Sigmoid colon (tissue), 7 donors: ENCODE measurements around the gene EPHA2. TPM values are rescaled to one million over a fixed set of nuclear protein-coding genes. Genes with fewer than 3 reads are reported as not detected.

Source experiments
- DNase-seq: peaks from one replicate; pipeline ENCODE4 v3.0.0-alpha.2; 2019
- H3K27ac ChIP-seq, 4 donors: fragments of 200-600 bp; sonication (generic); one replicate each; pipeline ENCODE4 v1.5.1; 2016 to 2019; ENCODE audit warnings: mild to moderate bottlenecking in 1 of 4
- H3K27me3 ChIP-seq, 3 donors: fragments of 200-600 bp; sonication (generic); one replicate each; pipeline ENCODE4 v1.5.1; 2019; ENCODE audit warnings: mild to moderate bottlenecking in 1 of 3
- H3K36me3 ChIP-seq, 4 donors: fragments of 200-600 bp; sonication (generic); one replicate each; pipeline ENCODE4 v1.5.1; 2016 to 2019
- H3K4me1 ChIP-seq, 4 donors: fragments of 200-600 bp; sonication (generic); one replicate each; pipeline ENCODE4 v1.5.1; 2017 to 2019
- H3K4me3 ChIP-seq, 4 donors: fragments of 200-600 bp; sonication (generic); one replicate each; pipeline ENCODE4 v1.5.1; 2017 to 2019; ENCODE audit warnings: mild to moderate bottlenecking in 2 of 4, moderate library complexity in 1 of 4
- H3K9me3 ChIP-seq, 4 donors: fragments of 200-600 bp in 3 of 4; sonication (generic) in 3 of 4; one replicate each; pipeline versions ENCODE4 v1.5.1 to v1.6.1; 2013 to 2019
- EP300 ChIP-seq, 4 donors: sonication (generic); formaldehyde crosslinking; IDR thresholded peaks; one replicate each; pipeline ENCODE4 v1.6.1; 2017; ENCODE audit warnings: antibody characterized with exemption in 4 of 4
- POLR2A ChIP-seq, 2 donors: fragments of 450-650 bp; IDR thresholded peaks; one replicate each; pipeline ENCODE4 v1.6.1; 2016; ENCODE audit warnings: antibody characterized with exemption in 2 of 2, mild to moderate bottlenecking in 2 of 2, moderate library complexity in 2 of 2
- POLR2AphosphoS5 ChIP-seq, 4 donors: sonication (generic); formaldehyde crosslinking; IDR thresholded peaks; one replicate each; pipeline ENCODE4 v1.6.1; 2017; ENCODE audit warnings: antibody characterized with exemption in 4 of 4
- WGBS, 2 donors: extraction: QIAGEN DNeasy Blood & Tissue Kit; methylation state at CpG; one replicate each; pipeline ENCODE4 v1.1.7; 2013; 5-methylcytosine and 5-hydroxymethylcytosine counted together
- intact Hi-C: fragments of 100-400 bp; cut with DNase I; formaldehyde crosslinking; loops from one replicate; pipeline ENCODE4 v1.15.1; 2023
- polyA plus RNA-seq, 3 donors: library from polyadenylated mRNA; stranded (reverse); fragments of 200-250 nt; gene quantifications; one replicate each; pipeline ENCODE4 v1.2.3, GENCODE V29; 2013
- total RNA-seq, 4 donors: library from RNA; depleted of rRNA; stranded (reverse); fragments of >200 nt; gene quantifications; one replicate each; pipeline ENCODE4 v1.1.0, GENCODE V29; 2016
- TF ChIP-seq, protein P1 (sequence below), 4 experiments: fragments of 450-650 bp in 3 of 4; fragments of 200-600 bp in 1 of 4; IDR thresholded peaks; one replicate each; pipeline ENCODE4 v1.5.1; 2016 to 2019; ENCODE audit warnings: antibody characterized with exemption in 4 of 4, mild to moderate bottlenecking in 3 of 4, moderate library complexity in 2 of 4
- donor health status: healthy with polysubstance abuse.
- donor health status: Bipolar disorder and iron deficiency.
- donor health status: healthy.

The EPHA2 gene
- total and polyA plus RNA-seq, 7 donors, result 3.3 to 24.7 (median 6.0) TPM

DNA sequence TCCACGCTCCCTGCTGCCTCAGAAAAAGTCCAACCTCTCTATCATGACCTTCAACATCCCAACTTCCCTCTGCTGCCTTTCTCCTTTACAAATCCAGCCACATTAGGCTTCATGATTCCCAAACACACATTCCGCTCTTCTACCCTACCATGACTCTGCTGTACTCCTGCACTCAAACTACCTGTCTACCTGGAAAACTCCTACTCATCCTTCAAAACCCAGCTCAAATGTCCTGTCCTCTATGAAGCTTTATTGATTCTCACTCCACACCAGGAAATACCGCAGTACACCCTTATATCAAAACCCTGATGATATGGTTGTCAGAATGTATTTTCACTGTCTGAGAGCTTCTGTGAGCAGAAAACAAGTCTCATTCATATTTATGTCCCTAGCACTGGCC, 47.7 kb upstream of the EPHA2 start:
- Histone ChIP-seq H3K27ac (no peak overlapping the region), H3K4me1 (peaks cover 0 to 20% (median 16%) of the 10 kb centered on the region in 4 donors), H3K4me3 (no peak overlapping the region), H3K9me3 (no peaks in the 10 kb centered on the region), H3K27me3 (no peaks in the 10 kb centered on the region), H3K36me3 (no peaks in the 10 kb centered on the region)
- intact Hi-C loops, result loop anchor here (10.0 kb wide), 1 partner anchor 161 kb away; the partner anchor contains the start of gene SZRD1
- whole genome bisulfite sequencing, 2 donors, result 48 to 52% methylated on average over 3 of the region's 3 CpGs
- TF ChIP-seq POLR2A (IDR thresholded peaks at IDR 0.05) (no peak), EP300 (IDR thresholded peaks at IDR 0.05) (no peak), POLR2AphosphoS5 (IDR thresholded peaks at IDR 0.05) (no peak)
- TF ChIP-seq, protein P1, sequence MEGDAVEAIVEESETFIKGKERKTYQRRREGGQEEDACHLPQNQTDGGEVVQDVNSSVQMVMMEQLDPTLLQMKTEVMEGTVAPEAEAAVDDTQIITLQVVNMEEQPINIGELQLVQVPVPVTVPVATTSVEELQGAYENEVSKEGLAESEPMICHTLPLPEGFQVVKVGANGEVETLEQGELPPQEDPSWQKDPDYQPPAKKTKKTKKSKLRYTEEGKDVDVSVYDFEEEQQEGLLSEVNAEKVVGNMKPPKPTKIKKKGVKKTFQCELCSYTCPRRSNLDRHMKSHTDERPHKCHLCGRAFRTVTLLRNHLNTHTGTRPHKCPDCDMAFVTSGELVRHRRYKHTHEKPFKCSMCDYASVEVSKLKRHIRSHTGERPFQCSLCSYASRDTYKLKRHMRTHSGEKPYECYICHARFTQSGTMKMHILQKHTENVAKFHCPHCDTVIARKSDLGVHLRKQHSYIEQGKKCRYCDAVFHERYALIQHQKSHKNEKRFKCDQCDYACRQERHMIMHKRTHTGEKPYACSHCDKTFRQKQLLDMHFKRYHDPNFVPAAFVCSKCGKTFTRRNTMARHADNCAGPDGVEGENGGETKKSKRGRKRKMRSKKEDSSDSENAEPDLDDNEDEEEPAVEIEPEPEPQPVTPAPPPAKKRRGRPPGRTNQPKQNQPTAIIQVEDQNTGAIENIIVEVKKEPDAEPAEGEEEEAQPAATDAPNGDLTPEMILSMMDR (IDR thresholded peaks at IDR 0.05), result no peak
- no peak for DNase-seq

DNA sequence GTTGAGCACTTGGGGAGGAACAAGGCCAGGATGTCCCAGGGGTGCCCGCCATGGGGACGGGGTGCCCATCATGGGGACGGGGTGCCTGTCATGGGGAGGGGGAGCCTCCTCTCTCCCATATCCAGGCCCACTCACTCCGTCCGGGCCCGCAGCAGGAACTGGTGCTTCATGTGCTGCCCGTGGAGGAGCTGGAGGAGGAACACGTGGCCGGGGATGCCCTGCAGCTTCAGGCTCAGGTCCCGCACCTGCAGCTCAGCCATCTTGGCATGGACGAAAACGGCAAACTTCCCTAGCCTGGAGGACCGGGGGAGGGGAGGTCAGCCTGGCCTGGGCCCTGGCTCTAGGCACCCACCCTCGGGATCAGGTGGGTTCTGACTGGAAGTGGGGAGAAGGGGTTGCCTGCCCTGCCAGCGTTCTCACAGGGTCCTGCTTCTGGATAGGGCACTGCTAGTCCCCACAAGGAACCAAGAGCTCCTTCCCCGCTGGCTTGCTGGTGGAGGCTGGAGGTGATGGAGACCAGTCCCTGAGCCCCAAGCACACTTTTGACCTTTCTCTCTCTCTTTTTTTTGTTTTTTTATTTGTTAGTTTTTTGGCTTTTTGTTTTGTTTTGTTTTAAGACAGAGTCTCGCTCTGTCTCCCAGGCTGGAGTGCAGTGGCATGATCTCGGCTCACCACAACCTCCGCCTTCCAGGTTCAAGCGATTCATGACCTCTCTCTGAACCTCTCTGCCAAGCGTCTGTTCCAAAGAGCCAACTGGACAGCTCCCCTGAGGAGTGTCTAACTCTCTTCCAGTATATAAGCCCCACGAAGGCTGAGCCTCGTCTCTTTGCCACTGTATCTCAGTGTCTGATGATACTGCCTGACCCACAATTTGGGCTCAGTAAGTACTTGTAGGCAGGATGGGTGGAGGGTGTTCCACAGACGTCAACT, 46.7 kb upstream of the EPHA2 start:
- WGBS, 2 donors, result 92 to 93% methylated on average over 24 of the region's 24 CpGs
- Histone ChIP-seq H3K27ac (no peak overlapping the region), H3K4me1 (peaks cover 0 to 18% (median 14%) of the 10 kb centered on the region in 4 donors), H3K27me3 (no peaks in the 10 kb centered on the region), H3K4me3 (no peak overlapping the region), H3K9me3 (no peaks in the 10 kb centered on the region), H3K36me3 (no peaks in the 10 kb centered on the region)
- intact Hi-C loops, result loop anchor here (10.0 kb wide), 1 partner anchor 162 kb away; the partner anchor contains the start of gene SZRD1
- peak; percentile 63 for DNase-seq
- TF ChIP-seq, protein P1 (IDR thresholded peaks at IDR 0.05), result no peak
- no peak for TF ChIP-seq POLR2AphosphoS5 (IDR thresholded peaks at IDR 0.05)
- TF ChIP-seq EP300 (IDR thresholded peaks at IDR 0.05), result no peak
- no peak for TF ChIP-seq POLR2A (IDR thresholded peaks at IDR 0.05)

DNA sequence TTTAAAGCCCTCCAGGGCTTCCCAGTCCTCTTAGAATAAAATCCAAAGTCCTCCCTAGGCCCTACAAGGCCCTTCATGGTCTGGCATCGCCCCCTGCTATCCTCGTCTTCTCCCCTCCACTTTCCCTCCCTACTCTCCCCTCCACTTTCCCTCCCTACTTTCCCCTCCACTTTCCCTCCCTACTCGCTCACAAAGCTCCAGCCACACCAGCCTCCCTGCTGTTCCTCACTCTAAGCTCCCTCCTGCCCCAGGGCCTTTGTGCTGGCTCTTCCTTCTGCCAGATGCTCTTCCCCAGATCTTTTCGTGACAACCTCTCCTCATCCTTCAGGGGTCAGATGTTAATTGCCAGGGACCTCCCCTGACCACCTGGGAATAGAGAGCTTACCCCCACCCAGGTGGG, 43.8 kb upstream of the EPHA2 start:
- H3K27ac ChIP-seq, result no peak overlapping the region
- TF ChIP-seq POLR2AphosphoS5 (IDR thresholded peaks at IDR 0.05), result no peak
- TF ChIP-seq, protein P1 (IDR thresholded peaks at IDR 0.05), result no peak
- no peak for TF ChIP-seq EP300 (IDR thresholded peaks at IDR 0.05)
- no peak for TF ChIP-seq POLR2A (IDR thresholded peaks at IDR 0.05)
- H3K36me3 ChIP-seq, result no peaks in the 10 kb centered on the region
- no peaks in the 10 kb centered on the region for H3K9me3 ChIP-seq
- H3K27me3 ChIP-seq, result no peaks in the 10 kb centered on the region
- H3K4me1 ChIP-seq, result no peaks in the 10 kb centered on the region
- DNase-seq, result no peak
- 95 to 96% methylated on average over 4 of the region's 4 CpGs for WGBS, 2 donors
- intact Hi-C loops, result loop anchor here (10.0 kb wide), 1 partner anchor 165 kb away; the partner anchor contains the start of gene SZRD1
- H3K4me3 ChIP-seq, result no peak overlapping the region

DNA sequence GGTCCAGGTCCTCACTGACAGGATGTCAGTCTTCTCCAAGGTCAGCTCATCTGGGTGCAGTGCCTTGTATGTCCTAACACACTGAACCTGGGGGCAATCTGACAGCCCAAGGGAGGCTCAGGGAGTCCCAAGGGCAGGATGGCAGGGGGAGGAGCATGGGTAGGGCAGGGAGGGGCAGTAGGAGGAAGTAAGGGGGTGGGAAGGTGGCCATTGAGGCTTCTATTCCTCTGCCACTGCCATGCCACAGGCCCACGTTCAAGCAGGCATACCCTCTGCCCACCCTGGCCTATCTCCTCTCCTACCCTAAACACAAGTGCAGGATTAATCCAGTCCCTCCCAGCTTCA, 43.3 kb upstream of the EPHA2 start:
- Histone ChIP-seq H3K27me3 (no peaks in the 10 kb centered on the region), H3K36me3 (no peaks in the 10 kb centered on the region), H3K4me3 (no peak overlapping the region), H3K9me3 (no peaks in the 10 kb centered on the region), H3K4me1 (no peaks in the 10 kb centered on the region), H3K27ac (no peak overlapping the region)
- DNase-seq, result no peak
- intact Hi-C loops, result no loop called here
- 22 to 68% methylated on average over 1 of the region's 1 CpG for WGBS, 2 donors
- TF ChIP-seq POLR2AphosphoS5 (IDR thresholded peaks at IDR 0.05), result no peak
- TF ChIP-seq POLR2A (IDR thresholded peaks at IDR 0.05), result no peak
- TF ChIP-seq, protein P1 (IDR thresholded peaks at IDR 0.05), result no peak
- no peak for TF ChIP-seq EP300 (IDR thresholded peaks at IDR 0.05)
